Sigmoid colon (tissue), 7 donors: Measurements from ENCODE around the gene REEP3. TPM values are rescaled to one million over a fixed set of nuclear protein-coding genes. Genes with fewer than 3 reads are reported as not detected.
"Not testable (repeated sequence)": the region's sequence is repeated elsewhere in the genome, so short reads cannot be mapped to it uniquely, and the experiment has no call there.

ENCODE experiments used
- DNase-seq: peaks from one replicate; pipeline ENCODE4 v3.0.0-alpha.2; 2019
- H3K27ac ChIP-seq, 4 donors: fragments of 200-600 bp; sonication (generic); one replicate each; pipeline ENCODE4 v1.5.1; 2016 to 2019; ENCODE audit warnings: mild to moderate bottlenecking in 1 of 4
- H3K27me3 ChIP-seq, 3 donors: fragments of 200-600 bp; sonication (generic); one replicate each; pipeline ENCODE4 v1.5.1; 2019; ENCODE audit warnings: mild to moderate bottlenecking in 1 of 3
- H3K36me3 ChIP-seq, 4 donors: fragments of 200-600 bp; sonication (generic); one replicate each; pipeline ENCODE4 v1.5.1; 2016 to 2019
- H3K4me1 ChIP-seq, 4 donors: fragments of 200-600 bp; sonication (generic); one replicate each; pipeline ENCODE4 v1.5.1; 2017 to 2019
- H3K4me3 ChIP-seq, 4 donors: fragments of 200-600 bp; sonication (generic); one replicate each; pipeline ENCODE4 v1.5.1; 2017 to 2019; ENCODE audit warnings: mild to moderate bottlenecking in 2 of 4, moderate library complexity in 1 of 4
- H3K9me3 ChIP-seq, 4 donors: fragments of 200-600 bp in 3 of 4; sonication (generic) in 3 of 4; one replicate each; pipeline versions ENCODE4 v1.5.1 to v1.6.1; 2013 to 2019
- EP300 ChIP-seq, 4 donors: sonication (generic); formaldehyde crosslinking; IDR thresholded peaks; one replicate each; pipeline ENCODE4 v1.6.1; 2017; ENCODE audit warnings: antibody characterized with exemption in 4 of 4
- POLR2A ChIP-seq, 2 donors: fragments of 450-650 bp; IDR thresholded peaks; one replicate each; pipeline ENCODE4 v1.6.1; 2016; ENCODE audit warnings: antibody characterized with exemption in 2 of 2, mild to moderate bottlenecking in 2 of 2, moderate library complexity in 2 of 2
- POLR2AphosphoS5 ChIP-seq, 4 donors: sonication (generic); formaldehyde crosslinking; IDR thresholded peaks; one replicate each; pipeline ENCODE4 v1.6.1; 2017; ENCODE audit warnings: antibody characterized with exemption in 4 of 4
- WGBS, 2 donors: extraction: QIAGEN DNeasy Blood & Tissue Kit; methylation state at CpG; one replicate each; pipeline ENCODE4 v1.1.7; 2013; 5-methylcytosine and 5-hydroxymethylcytosine counted together
- intact Hi-C: fragments of 100-400 bp; cut with DNase I; formaldehyde crosslinking; loops from one replicate; pipeline ENCODE4 v1.15.1; 2023
- polyA plus RNA-seq, 3 donors: library from polyadenylated mRNA; stranded (reverse); fragments of 200-250 nt; gene quantifications; one replicate each; pipeline ENCODE4 v1.2.3, GENCODE V29; 2013
- total RNA-seq, 4 donors: library from RNA; depleted of rRNA; stranded (reverse); fragments of >200 nt; gene quantifications; one replicate each; pipeline ENCODE4 v1.1.0, GENCODE V29; 2016
- TF ChIP-seq, protein P1 (sequence below), 4 experiments: fragments of 450-650 bp in 3 of 4; fragments of 200-600 bp in 1 of 4; IDR thresholded peaks; one replicate each; pipeline ENCODE4 v1.5.1; 2016 to 2019; ENCODE audit warnings: antibody characterized with exemption in 4 of 4, mild to moderate bottlenecking in 3 of 4, moderate library complexity in 2 of 4
- donor health status: healthy with polysubstance abuse.
- donor health status: Bipolar disorder and iron deficiency.
- donor health status: healthy.

Gene REEP3
- total and polyA plus RNA-seq, 7 donors: 8.6 to 116 (median 69.2) TPM

- 96 to 97% methylated on average over 4 of the region's 4 CpGs for WGBS, 2 donors
- H3K4me3 ChIP-seq: no peak overlapping the region
- H3K4me1 ChIP-seq: peaks cover 0 to 28% (median 20%) of the 10 kb centered on the region in 4 donors
- DNase-seq: no peak
- TF ChIP-seq POLR2AphosphoS5 (IDR thresholded peaks at IDR 0.05) (no peak), POLR2A (IDR thresholded peaks at IDR 0.05) (no peak)
- H3K27me3 ChIP-seq: no peaks in the 10 kb centered on the region
- H3K9me3 ChIP-seq: no peaks in the 10 kb centered on the region
- intact Hi-C loops: no loop called here
- no peaks in the 10 kb centered on the region for H3K36me3 ChIP-seq
- no peak overlapping the region for H3K27ac ChIP-seq
These were observed 28.2 kb upstream of the REEP3 start for GRCh38 chr10:63493004-63493403.

- intact Hi-C loops: no loop called here
- TF ChIP-seq POLR2A (IDR thresholded peaks at IDR 0.05) (no peak), EP300 (IDR thresholded peaks at IDR 0.05) (no peak)
- TF ChIP-seq, protein P1, sequence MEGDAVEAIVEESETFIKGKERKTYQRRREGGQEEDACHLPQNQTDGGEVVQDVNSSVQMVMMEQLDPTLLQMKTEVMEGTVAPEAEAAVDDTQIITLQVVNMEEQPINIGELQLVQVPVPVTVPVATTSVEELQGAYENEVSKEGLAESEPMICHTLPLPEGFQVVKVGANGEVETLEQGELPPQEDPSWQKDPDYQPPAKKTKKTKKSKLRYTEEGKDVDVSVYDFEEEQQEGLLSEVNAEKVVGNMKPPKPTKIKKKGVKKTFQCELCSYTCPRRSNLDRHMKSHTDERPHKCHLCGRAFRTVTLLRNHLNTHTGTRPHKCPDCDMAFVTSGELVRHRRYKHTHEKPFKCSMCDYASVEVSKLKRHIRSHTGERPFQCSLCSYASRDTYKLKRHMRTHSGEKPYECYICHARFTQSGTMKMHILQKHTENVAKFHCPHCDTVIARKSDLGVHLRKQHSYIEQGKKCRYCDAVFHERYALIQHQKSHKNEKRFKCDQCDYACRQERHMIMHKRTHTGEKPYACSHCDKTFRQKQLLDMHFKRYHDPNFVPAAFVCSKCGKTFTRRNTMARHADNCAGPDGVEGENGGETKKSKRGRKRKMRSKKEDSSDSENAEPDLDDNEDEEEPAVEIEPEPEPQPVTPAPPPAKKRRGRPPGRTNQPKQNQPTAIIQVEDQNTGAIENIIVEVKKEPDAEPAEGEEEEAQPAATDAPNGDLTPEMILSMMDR (IDR thresholded peaks at IDR 0.05): no peak
- Histone ChIP-seq H3K9me3 (no peaks in the 10 kb centered on the region), H3K27me3 (no peaks in the 10 kb centered on the region), H3K4me3 (no peak overlapping the region), H3K27ac (no peak overlapping the region), H3K36me3 (no peaks in the 10 kb centered on the region), H3K4me1 (peaks cover 0 to 33% (median 20%) of the 10 kb centered on the region in 4 donors)
- WGBS, 2 donors: 96 to 99% methylated on average over 2 of the region's 2 CpGs
- DNase-seq: no peak
These were observed 26.2 kb upstream of the REEP3 start for GRCh38 chr10:63494951-63495350.

GRCh38 chr10:63496561-63496960, 24.6 kb upstream of the REEP3 start:
- Histone ChIP-seq H3K27ac (no peak overlapping the region), H3K27me3 (no peaks in the 10 kb centered on the region), H3K36me3 (no peaks in the 10 kb centered on the region), H3K9me3 (no peaks in the 10 kb centered on the region), H3K4me3 (no peak overlapping the region), H3K4me1 (peaks cover 0 to 26% (median 18%) of the 10 kb centered on the region in 4 donors)
- WGBS, 2 donors: 87 to 90% methylated on average over 1 of the region's 1 CpG
- intact Hi-C loops: no loop called here
- TF ChIP-seq EP300 (IDR thresholded peaks at IDR 0.05) (no peak), POLR2A (IDR thresholded peaks at IDR 0.05) (no peak), POLR2AphosphoS5 (IDR thresholded peaks at IDR 0.05) (no peak)
- TF ChIP-seq, protein P1 (IDR thresholded peaks at IDR 0.05): no peak
- no peak for DNase-seq

GRCh38 chr10:63497321-63497720, 23.9 kb upstream of the REEP3 start:
- no peak for DNase-seq
- no peaks in the 10 kb centered on the region for H3K9me3 ChIP-seq
- WGBS, 2 donors: 58 to 79% methylated on average over 1 of the region's 1 CpG
- no peak overlapping the region for H3K27ac ChIP-seq
- peaks cover 0 to 20% (median 13%) of the 10 kb centered on the region in 4 donors for H3K4me1 ChIP-seq
- no peak for TF ChIP-seq POLR2A (IDR thresholded peaks at IDR 0.05)
- TF ChIP-seq, protein P1 (IDR thresholded peaks at IDR 0.05): no peak
- TF ChIP-seq POLR2AphosphoS5 (IDR thresholded peaks at IDR 0.05): no peak
- TF ChIP-seq EP300 (IDR thresholded peaks at IDR 0.05): no peak
- no peaks in the 10 kb centered on the region for H3K27me3 ChIP-seq
- H3K36me3 ChIP-seq: no peaks in the 10 kb centered on the region
- no peak overlapping the region for H3K4me3 ChIP-seq
- intact Hi-C loops: no loop called here

DNA sequence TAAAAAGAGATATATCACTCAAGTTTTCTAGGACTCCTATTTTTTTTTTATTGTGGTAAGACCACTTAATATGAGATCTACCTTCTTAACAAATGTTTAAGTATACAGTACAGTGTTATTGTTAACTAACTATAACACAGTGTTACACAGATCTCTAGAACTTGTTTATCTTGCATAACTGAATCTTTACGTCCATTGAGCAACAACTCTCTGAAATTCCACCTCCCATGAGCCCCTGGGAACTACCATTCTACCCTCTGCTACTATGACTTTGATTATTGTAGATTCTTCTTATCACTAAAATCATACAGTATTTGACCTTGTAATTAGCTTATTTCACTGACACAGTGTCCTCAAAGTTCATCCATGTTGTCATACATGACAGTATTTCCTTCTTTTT, 22.5 kb upstream of the REEP3 start:
- Histone ChIP-seq H3K27ac (no peak overlapping the region), H3K27me3 (no peaks in the 10 kb centered on the region), H3K36me3 (no peaks in the 10 kb centered on the region), H3K9me3 (no peaks in the 10 kb centered on the region), H3K4me3 (no peak overlapping the region), H3K4me1 (peaks cover 0 to 21% (median 14%) of the 10 kb centered on the region in 4 donors)
- no peak for DNase-seq
- 74 to 81% methylated on average over 1 of the region's 1 CpG for WGBS, 2 donors
- TF ChIP-seq EP300 (IDR thresholded peaks at IDR 0.05) (no peak), POLR2A (IDR thresholded peaks at IDR 0.05) (no peak), POLR2AphosphoS5 (IDR thresholded peaks at IDR 0.05) (no peak)
- TF ChIP-seq, protein P1 (IDR thresholded peaks at IDR 0.05): no peak
- intact Hi-C loops: no loop called here

GRCh38 chr10:63500551-63500950, 20.6 kb upstream of the REEP3 start:
- H3K27me3 ChIP-seq, H3K4me3 ChIP-seq, intact Hi-C loops, H3K27ac ChIP-seq, H3K9me3 ChIP-seq, DNase-seq, H3K36me3 ChIP-seq: not testable (repeated sequence)
- WGBS, 2 donors: 92 to 97% methylated on average over 5 of the region's 5 CpGs
- H3K4me1 ChIP-seq: peaks cover 0 to 27% (median 21%) of the 10 kb centered on the region in 4 donors
